HG03354 (cell line): ENCODE data around the gene SRGAP1.
"Not testable (repeated sequence)": the region's sequence is repeated elsewhere in the genome, so short reads cannot be mapped to it uniquely, and the experiment has no call there.

Experiments used
- ATAC-seq: cut with Tn5 transposase; IDR thresholded peaks from one replicate; pipeline ENCODE4 v1.9.1; 2021; ENCODE audit warnings: mild to moderate bottlenecking; ENCODE audit not compliant: unreplicated experiment, poor library complexity, severe bottlenecking

Gene SRGAP1

DNA sequence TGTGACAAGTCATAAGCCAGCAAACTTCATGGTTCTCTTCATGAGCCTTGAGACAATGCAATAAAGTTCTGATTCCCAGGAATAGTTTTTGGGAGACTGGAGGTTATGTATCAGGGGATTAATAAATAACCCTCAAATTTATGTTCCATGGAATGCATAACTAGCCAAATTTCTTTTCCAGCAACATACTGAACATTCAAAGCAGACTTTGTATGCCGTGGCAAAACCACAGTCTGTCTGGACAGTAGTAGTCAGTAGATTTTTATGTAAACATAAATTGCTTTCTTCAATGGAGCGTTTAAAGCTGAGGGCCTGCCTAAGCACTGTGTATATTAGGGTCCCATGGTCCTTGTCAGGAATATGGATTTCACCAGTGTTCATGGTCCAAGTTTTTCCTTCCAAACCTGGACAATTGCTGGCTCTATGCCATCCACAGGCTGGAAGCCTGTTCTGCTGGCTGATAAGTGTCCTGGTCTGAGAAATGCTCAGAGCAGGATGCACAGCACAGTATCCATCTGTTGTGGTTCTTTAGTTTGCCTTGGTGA, 144.9 kb downstream of the SRGAP1 start:
- no peak for ATAC-seq

DNA sequence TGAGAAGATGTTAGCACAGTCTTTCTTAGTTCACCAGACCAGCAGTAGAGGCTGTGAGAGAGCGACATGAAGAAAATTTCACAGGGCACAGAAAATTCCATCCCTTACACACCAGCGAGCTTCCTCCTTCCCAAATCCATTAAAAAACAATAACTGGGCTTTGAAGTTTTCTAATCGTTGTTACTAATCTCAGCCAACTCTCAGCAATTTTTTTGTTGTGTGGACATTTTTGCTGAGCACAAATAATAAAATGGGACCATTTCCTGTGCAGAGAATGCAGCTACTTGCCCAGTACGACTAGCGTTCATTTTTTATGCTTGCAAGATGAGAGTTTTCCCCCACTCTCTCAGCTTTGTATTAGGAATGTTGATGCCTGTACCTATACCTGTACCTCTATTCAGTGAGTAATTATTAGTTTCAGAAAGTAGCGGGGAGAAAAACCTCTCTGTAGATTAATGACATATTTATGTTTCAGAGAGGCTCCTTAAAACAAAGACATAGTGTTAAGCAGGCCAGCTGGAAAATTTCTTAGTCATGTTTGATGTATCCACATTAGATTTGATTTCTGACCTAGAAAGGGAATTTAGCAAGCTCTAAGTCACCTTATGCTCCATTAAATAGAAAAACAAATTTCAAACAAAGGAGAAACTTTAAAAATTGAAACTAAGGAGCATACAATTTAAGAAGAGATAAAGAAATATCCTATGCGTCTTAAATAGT, 146.5 kb downstream of the SRGAP1 start:
- no peak for ATAC-seq

DNA sequence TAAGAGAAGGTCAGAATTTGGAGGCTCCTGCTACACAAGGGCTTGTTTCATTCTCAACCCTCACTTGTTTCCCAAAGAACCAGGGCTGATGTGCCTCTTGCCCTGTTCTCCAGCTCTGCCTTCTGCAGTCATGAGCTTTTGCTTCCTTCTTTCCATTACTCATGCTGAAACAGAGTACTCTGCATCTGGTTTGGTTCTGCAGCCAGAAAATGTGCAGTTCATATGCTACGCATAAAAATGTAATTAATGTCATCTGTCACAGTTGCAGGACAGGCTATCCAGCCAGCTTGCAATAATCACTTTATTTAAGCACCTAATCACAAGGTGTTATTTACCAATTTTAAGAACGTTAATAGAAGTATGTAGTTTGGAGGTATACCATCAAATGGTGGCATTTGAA, 150.2 kb downstream of the SRGAP1 start:
- ATAC-seq = no peak

DNA sequence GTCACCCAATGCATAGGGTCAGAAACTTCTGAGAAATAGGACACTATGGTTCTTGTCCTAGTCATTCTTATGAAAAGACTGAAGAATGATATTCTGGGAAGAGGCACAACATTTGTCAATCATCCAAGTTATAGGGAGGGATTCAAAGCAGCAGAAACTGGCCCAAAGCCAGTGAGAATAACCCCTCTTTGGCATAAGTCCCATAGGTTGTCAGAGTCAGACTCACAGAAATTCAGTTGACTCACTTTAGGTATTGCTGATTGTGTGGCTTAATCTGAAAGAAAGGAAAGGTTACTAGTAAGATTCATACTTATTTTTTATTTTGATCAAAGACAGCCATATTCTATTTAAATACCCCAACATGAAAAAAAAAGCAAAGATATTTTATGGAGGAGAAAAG, 151.0 kb downstream of the SRGAP1 start:
- ATAC-seq = no peak

GRCh38 chr12:63996556-63996955, 152.1 kb downstream of the SRGAP1 start:
- no peak for ATAC-seq

- no peak for ATAC-seq
Observed at GRCh38 chr12:63997198-63997597, 152.7 kb downstream of the SRGAP1 start.

GRCh38 chr12:63998584-63998983, 154.1 kb downstream of the SRGAP1 start:
- ATAC-seq = no peak

DNA sequence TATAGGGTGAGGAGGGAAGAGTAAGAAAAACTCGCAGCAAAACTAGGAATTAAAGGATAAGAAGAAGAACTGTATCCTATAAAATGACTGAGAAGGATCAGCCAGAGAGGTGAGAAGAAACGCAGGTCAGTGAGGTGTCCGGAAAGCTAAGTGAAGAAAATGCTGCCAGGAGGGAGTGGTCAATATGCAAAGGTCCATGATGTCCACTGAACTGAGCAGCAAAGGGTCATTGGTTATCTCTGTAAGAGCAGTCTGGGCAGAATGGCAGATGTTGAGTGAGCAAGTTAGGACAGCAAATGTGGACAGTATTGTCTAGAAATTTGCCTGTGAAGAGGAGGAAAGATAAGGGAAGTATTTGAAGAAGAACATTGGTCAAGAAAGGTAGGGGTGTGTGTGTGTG, 155.4 kb downstream of the SRGAP1 start:
- no peak for ATAC-seq

DNA sequence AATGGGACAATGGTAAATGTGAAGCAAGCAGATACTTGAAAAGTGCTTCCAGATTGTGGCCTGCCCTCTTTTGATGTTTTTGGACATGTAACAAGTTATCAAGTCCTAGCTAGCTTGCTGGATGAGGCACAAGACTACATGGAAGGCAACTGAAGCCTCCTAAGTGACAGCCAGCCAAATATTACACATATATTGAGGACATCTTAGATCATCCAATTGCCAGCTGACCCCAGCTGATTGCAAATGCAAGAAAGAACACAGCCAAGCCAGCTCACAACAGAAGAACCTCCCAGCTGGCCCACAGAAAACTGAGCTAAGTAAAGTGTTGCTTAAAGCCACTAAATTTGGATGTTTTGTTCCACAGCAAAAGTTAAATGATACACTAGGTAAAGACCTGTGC, 156.9 kb downstream of the SRGAP1 start:
- no peak for ATAC-seq

DNA sequence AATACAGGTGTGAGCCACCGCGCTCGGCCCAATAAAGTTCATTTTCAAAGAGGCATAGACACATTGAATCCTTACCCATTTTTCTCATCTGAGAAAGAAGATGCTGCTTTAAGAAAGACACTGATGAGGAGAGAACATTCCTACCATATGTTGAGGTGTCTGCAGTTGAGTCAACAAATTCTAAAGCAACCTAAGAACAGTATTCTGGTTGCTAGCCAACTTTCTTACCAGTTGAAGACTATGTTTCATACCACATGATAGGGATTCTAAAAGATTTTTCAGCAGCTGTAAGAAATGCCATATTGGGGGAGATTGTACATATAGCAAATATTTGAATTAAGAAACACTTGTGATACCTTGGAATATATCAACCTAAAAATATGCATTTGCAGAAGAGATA, 160.1 kb downstream of the SRGAP1 start:
- ATAC-seq = no peak

GRCh38 chr12:64006211-64006825, 161.8 kb downstream of the SRGAP1 start:
- ATAC-seq = no peak

GRCh38 chr12:64007853-64008252, 163.4 kb downstream of the SRGAP1 start:
- no peak for ATAC-seq

DNA sequence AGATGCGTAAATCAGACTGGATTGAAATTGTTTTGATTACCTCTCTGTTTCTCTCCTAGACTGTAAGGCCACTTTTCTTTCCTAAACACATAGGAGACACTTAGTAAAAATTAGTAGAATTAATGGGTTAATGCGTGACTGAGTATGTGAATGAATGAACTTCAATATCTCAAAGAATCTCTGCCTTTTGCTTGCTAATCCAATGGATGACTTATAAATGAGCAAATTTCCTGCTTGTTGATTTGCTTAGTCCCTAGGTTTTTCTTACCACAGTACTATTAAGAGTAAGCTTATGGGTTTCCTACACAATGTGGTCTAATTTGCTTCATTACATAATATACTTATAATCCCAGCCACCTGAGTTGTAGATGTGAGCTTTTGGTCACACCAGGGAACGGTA, 164.1 kb downstream of the SRGAP1 start:
- no peak for ATAC-seq

DNA sequence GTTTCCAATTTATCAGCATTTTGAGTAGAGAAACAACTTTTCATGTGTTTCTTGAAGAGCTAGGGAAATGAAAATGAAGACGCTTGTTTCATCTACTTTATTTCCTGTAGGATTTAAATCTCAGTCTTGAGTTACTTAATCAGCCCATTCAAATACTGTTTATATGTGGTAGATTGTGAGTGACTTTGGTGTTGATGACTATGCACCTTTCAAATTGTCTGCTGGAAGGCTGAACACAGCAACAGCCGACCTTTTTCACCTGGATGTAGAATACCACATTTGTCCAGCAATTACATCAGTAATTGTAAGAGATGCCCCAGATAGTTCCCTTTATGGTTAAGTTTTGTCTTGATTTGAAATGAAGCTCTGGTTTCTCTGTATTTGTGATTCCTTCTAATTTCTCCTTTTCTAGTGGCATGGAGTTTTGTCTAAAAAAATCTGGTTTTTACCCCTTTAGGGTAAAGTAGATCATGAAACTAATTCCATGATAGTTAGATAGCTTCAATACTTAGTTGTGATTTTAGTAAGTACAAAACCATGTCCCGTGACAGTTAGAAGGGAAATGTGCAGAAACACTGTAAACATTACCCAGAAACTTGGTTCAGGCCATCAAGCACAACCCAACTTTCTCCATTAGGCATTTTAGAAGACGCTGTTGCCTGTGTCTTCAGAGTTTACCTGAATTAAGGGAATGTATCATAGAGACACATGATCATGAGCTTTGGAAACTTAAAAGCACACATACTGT, 165.0 kb downstream of the SRGAP1 start:
- ATAC-seq = peak; percentile 70

DNA sequence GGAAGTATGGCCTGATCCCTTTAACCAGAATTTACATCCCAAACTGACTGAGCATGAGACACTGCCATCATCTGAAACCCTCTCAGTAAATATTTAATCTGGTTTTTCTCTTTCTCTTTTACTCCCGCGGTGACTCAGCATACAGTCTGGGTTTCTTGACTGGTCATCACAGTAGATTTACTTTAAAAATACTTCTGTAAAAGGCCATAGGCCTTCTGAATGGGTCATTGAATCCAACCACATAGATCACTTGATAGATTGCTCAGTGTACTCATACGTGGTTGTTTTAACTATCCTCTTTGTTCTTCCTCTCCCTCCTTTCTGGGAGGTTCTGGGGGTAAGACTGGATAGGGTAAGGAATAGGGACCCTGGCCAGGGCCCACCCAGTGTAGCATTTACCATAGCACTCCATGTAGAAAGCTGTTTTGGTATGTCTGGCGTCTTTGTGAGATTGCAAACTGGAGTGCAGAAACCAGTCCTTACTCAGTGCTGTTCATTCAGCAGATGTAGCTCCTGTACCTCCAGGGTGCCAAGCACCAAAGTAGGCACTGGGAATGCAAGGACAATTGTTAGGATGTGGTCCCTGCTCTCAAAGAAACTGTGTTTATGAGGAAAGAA, 165.7 kb downstream of the SRGAP1 start:
- ATAC-seq = peak; percentile 89

GRCh38 chr12:64016521-64016920, 172.0 kb downstream of the SRGAP1 start:
- no peak for ATAC-seq

- not testable (repeated sequence) for ATAC-seq
Observed at GRCh38 chr12:64018116-64018515, 173.6 kb downstream of the SRGAP1 start.

DNA sequence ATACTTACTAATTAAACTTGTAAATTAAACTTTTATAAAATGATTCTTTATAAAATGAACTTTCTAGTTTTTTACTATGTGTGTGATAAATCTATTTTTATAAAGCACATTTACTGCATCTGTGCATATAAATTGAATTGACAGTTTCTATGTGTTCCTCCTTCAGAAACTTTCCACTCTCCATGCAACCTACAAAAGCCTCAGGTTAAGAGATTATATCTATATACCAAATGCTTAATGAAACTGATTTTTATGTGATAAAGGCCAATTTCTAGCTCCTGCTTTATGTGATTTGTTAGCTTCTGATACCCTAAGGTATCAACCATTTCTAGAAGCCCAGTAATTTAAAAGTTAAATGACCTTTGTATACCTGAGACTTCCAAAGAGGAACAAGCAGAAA, 174.0 kb downstream of the SRGAP1 start:
- no peak for ATAC-seq

DNA sequence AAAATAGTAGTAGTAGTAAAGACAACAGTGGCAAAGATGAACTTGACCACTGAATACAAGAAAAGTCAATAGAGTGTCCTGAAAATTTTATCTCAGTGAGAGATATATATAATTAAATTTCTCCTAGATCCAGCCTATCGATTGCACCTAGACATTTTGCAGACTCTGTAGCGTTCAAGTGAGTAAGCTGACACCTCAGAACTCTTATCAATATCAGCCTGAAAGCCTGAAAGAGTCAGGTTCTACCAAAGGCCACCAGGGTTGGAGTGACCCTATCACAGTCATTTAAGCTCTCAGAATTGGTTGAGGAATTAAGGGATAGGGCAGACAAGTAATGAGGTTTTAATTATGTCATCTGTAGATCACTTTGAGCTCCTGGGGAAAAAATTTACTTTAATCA, 174.6 kb downstream of the SRGAP1 start:
- ATAC-seq = no peak

GRCh38 chr12:64019654-64020053, 175.2 kb downstream of the SRGAP1 start:
- no peak for ATAC-seq
